PC-3 (cell line): ENCODE data around the gene PAFAH1B2.
"Not testable (repeated sequence)": the region's sequence is repeated elsewhere in the genome, so short reads cannot be mapped to it uniquely, and the experiment has no call there.

Experiments used
- EZH2 ChIP-seq: fragments of 300-600 bp; sonication (generic); IDR thresholded peaks from one replicate; pipeline ENCODE4 v1.6.1; 2017; ENCODE audit warnings: antibody characterized with exemption, mild to moderate bottlenecking, low read length; ENCODE audit not compliant: unreplicated experiment
- EZH2phosphoT487 ChIP-seq: fragments of 300-600 bp; sonication (generic); IDR thresholded peaks from 2 replicates; pipeline ENCODE4 v1.6.1; 2018; ENCODE audit warnings: mild to moderate bottlenecking, antibody characterized with exemption, low read length, borderline replicate concordance
- TF ChIP-seq, protein P1 (sequence below): fragments of 300-600 bp; sonication (generic); conservative IDR thresholded peaks from 2 replicates; pipeline ENCODE4 v1.5.1; 2017; ENCODE audit warnings: antibody characterized with exemption, low read depth, mild to moderate bottlenecking, low read length

DNA sequence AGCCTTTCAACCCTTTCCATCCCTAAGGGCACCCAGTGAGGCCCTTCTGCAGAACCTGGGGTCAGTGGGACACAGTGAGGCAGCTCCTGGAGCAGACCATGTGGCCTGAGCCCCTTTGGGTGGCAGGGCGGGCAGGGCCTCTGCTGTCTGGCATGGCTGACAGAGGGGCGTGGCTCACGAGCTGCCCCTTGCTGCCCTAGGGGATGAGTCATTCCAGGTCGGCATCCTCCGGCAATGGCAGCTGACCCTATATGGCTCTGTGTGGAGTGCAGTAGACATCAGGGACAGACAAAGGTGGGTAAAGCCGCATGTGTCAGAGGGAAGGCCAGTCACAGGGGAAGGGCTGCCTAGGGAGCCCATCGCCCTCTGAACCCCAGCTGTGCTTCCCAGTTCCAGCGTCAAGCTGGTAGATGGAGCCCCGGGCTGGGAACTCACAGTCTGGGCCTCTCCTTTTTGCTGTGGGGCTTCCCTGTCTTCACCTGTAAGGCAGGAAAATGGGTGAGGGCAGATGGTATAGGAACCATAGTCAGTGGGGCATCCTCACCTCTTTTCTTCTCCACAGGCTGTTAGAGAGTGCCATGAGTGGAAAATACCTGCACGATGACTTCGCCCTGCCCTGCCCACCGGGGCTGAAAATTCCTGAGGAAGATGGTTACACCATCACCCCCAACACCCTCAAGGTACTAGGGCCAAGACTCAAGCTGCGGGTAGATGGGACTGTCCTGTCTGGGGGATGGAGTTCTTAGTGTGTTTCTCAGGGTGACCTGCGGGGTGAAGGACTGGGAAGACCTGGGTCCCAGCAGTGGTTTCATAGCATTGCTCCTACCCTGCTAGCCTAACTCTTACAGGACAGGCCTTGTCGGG, 6.6 kb upstream of the PAFAH1B2 start:
- TF ChIP-seq, protein P1, sequence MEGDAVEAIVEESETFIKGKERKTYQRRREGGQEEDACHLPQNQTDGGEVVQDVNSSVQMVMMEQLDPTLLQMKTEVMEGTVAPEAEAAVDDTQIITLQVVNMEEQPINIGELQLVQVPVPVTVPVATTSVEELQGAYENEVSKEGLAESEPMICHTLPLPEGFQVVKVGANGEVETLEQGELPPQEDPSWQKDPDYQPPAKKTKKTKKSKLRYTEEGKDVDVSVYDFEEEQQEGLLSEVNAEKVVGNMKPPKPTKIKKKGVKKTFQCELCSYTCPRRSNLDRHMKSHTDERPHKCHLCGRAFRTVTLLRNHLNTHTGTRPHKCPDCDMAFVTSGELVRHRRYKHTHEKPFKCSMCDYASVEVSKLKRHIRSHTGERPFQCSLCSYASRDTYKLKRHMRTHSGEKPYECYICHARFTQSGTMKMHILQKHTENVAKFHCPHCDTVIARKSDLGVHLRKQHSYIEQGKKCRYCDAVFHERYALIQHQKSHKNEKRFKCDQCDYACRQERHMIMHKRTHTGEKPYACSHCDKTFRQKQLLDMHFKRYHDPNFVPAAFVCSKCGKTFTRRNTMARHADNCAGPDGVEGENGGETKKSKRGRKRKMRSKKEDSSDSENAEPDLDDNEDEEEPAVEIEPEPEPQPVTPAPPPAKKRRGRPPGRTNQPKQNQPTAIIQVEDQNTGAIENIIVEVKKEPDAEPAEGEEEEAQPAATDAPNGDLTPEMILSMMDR = not testable (repeated sequence)
- TF ChIP-seq EZH2phosphoT487, EZH2: not testable (repeated sequence)
